Tibial artery (tissue), 4 donors: ENCODE results near the gene NR2C2AP.

Source experiments
- DNase-seq, 2 donors: peaks; one replicate each; pipeline ENCODE4 v3.0.0-alpha.2; 2019
- H3K27ac ChIP-seq, 2 donors: fragments of 200-600 bp; sonication (generic) in 1 of 2; 1 replicate in 1 of 2; 2 replicates in 1 of 2; pipeline ENCODE4 v1.5.1; 2018 to 2019; ENCODE audit warnings: mild to moderate bottlenecking in 1 of 2
- H3K27me3 ChIP-seq, 2 donors: fragments of 200-600 bp; sonication (generic) in 1 of 2; one replicate each; pipeline versions ENCODE4 v1.5.1 to v1.6.0; 2016 to 2019
- H3K36me3 ChIP-seq, 3 donors: fragments of 200-600 bp; sonication (generic) in 2 of 3; one replicate each; pipeline ENCODE4 v1.5.1; 2016 to 2019; ENCODE audit warnings: mild to moderate bottlenecking in 2 of 3
- H3K4me1 ChIP-seq, 4 donors: fragments of 200-600 bp; sonication (generic) in 2 of 4; 1 replicate in 3 of 4; 2 replicates in 1 of 4; pipeline ENCODE4 v1.5.1; 2016 to 2019
- H3K4me3 ChIP-seq, 2 donors: fragments of 200-600 bp; sonication (generic) in 1 of 2; 1 replicate in 1 of 2; 2 replicates in 1 of 2; pipeline ENCODE4 v1.5.1; 2018 to 2019; ENCODE audit warnings: mild to moderate bottlenecking in 2 of 2
- H3K9me3 ChIP-seq, 3 donors: fragments of 200-600 bp; sonication (generic) in 1 of 3; one replicate each; pipeline ENCODE4 v1.5.1; 2016 to 2019
- CTCF ChIP-seq, 2 experiments: fragments of 200-600 bp in 1 of 2; fragments of 450-650 bp in 1 of 2; IDR thresholded peaks; one replicate each; pipeline ENCODE4 v1.5.1; 2017 to 2019; ENCODE audit warnings: antibody characterized with exemption in 2 of 2, mild to moderate bottlenecking in 1 of 2, moderate library complexity in 1 of 2
- intact Hi-C: fragments of 100-400 bp; cut with DNase I; formaldehyde crosslinking; loops from one replicate; pipeline ENCODE4 v1.15.0; 2023; ENCODE audit warnings: low total_unique reads

NR2C2AP gene

DNA sequence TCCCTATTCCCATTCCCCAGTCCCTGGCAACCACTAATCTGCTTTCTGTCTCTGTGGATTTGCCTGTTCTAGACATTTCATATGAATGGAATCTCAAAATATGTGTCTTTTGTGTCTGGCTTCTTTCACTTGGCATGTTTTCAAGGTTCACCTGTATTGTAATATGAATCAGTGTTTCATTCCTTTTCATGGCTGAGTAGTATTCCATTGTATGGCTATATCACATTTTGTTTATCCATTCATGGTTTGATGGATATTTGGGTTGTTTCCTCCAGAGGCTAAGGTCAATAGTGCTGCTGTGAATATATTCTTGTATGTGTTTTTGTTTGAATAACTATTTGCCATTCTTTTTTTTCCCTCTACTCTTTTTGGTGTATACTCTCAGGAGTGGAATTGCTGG lies 33.0 kb upstream of the NR2C2AP start:
- peaks cover 0 to 35% of the 10 kb centered on the region in 2 donors for H3K27me3 ChIP-seq
- DNase-seq: no peak
- no peak for TF ChIP-seq CTCF (IDR thresholded peaks at IDR 0.05)
- H3K27ac ChIP-seq: no peak overlapping the region
- intact Hi-C loops: no loop called here
- H3K4me3 ChIP-seq: no peak overlapping the region
- no peaks in the 10 kb centered on the region for H3K4me1 ChIP-seq
- H3K9me3 ChIP-seq: peaks cover 8 to 35% (median 24%) of the 10 kb centered on the region in 3 donors
- H3K36me3 ChIP-seq: no peaks in the 10 kb centered on the region

GRCh38 chr19:19234220-19234816 lies 31.1 kb upstream of the NR2C2AP start:
- Histone ChIP-seq H3K27me3 (peaks cover 0 to 18% of the 10 kb centered on the region in 2 donors), H3K27ac (no peak overlapping the region), H3K4me3 (no peak overlapping the region), H3K4me1 (no peaks in the 10 kb centered on the region), H3K36me3 (no peaks in the 10 kb centered on the region), H3K9me3 (peaks cover 8 to 35% (median 24%) of the 10 kb centered on the region in 3 donors)
- intact Hi-C loops: no loop called here
- DNase-seq: no peak
- TF ChIP-seq CTCF (IDR thresholded peaks at IDR 0.05): no peak

- H3K4me3 ChIP-seq: no peak overlapping the region
- H3K9me3 ChIP-seq: peaks cover 8 to 35% (median 24%) of the 10 kb centered on the region in 3 donors
- TF ChIP-seq CTCF (IDR thresholded peaks at IDR 0.05): no peak
- H3K36me3 ChIP-seq: no peaks in the 10 kb centered on the region
- intact Hi-C loops: no loop called here
- H3K27me3 ChIP-seq: peaks cover 0 to 19% of the 10 kb centered on the region in 2 donors
- H3K4me1 ChIP-seq: no peaks in the 10 kb centered on the region
- no peak for DNase-seq
- no peak overlapping the region for H3K27ac ChIP-seq
Observed at GRCh38 chr19:19232261-19232721, 29.1 kb upstream of the NR2C2AP start.

- H3K36me3 ChIP-seq: no peaks in the 10 kb centered on the region
- DNase-seq: no peak
- TF ChIP-seq CTCF (IDR thresholded peaks at IDR 0.05): no peak
- intact Hi-C loops: no loop called here
- no peaks in the 10 kb centered on the region for H3K4me1 ChIP-seq
- no peak overlapping the region for H3K27ac ChIP-seq
- peaks cover 8 to 28% (median 24%) of the 10 kb centered on the region in 3 donors for H3K9me3 ChIP-seq
- peaks cover 0 to 32% of the 10 kb centered on the region in 2 donors for H3K27me3 ChIP-seq
- no peak overlapping the region for H3K4me3 ChIP-seq
Observed at GRCh38 chr19:19230999-19231398, 27.8 kb upstream of the NR2C2AP start.

- H3K27ac ChIP-seq: no peak overlapping the region
- H3K27me3 ChIP-seq: peaks cover 0 to 45% of the 10 kb centered on the region in 2 donors
- H3K9me3 ChIP-seq: peaks cover 2 to 16% (median 15%) of the 10 kb centered on the region in 3 donors
- intact Hi-C loops: no loop called here
- TF ChIP-seq CTCF (IDR thresholded peaks at IDR 0.05): no peak
- no peaks in the 10 kb centered on the region for H3K36me3 ChIP-seq
- no peak overlapping the region for H3K4me3 ChIP-seq
- DNase-seq: no peak
- peaks cover 0 to 8% (median 6%) of the 10 kb centered on the region in 4 donors for H3K4me1 ChIP-seq
Observed at GRCh38 chr19:19229701-19230100, 26.5 kb upstream of the NR2C2AP start.
